Adrenal gland (tissue), 12 donors: Measurements from ENCODE around the gene CD36. TPM values are rescaled to one million over a fixed set of nuclear protein-coding genes. Genes with fewer than 3 reads are reported as not detected.

Experiments
- DNase-seq, 7 donors: peaks; one replicate each; pipeline ENCODE4 v3.0.0-alpha.2; 2019 to 2020
- H3K27ac ChIP-seq, 5 donors: fragments of 200-600 bp; sonication (generic) in 4 of 5; 1 replicate in 3 of 5; 2 replicates in 2 of 5; pipeline versions ENCODE4 v1.5.1 to v1.8.0; 2016 to 2020; ENCODE audit warnings: mild to moderate bottlenecking in 1 of 5
- H3K27me3 ChIP-seq: fragments of 200-600 bp; 2 replicates; pipeline ENCODE4 v1.8.0; 2021
- H3K36me3 ChIP-seq, 2 donors: fragments of 200-600 bp; replicated peaks in 1 of 2; 1 replicate in 1 of 2; 2 replicates in 1 of 2; pipeline versions ENCODE4 v1.5.1 to v1.8.0; 2018 to 2022
- H3K4me1 ChIP-seq, 2 donors: fragments of 200-600 bp; replicated peaks in 1 of 2; 1 replicate in 1 of 2; 2 replicates in 1 of 2; pipeline versions ENCODE4 v1.5.1 to v1.8.0; 2018 to 2021
- H3K4me3 ChIP-seq, 4 donors: fragments of 200-600 bp; sonication (generic) in 3 of 4; one replicate each; pipeline ENCODE4 v1.5.1; 2016 to 2018
- H3K9me3 ChIP-seq, 3 donors: fragments of 200-600 bp; sonication (generic) in 1 of 3; replicated peaks in 1 of 3; 1 replicate in 2 of 3; 2 replicates in 1 of 3; pipeline versions ENCODE4 v1.5.1 to v1.8.0; 2016 to 2021
- POLR2A ChIP-seq, 2 donors: fragments of 450-650 bp; IDR thresholded peaks; one replicate each; pipeline ENCODE4 v1.6.1; 2017; ENCODE audit warnings: antibody characterized with exemption in 2 of 2, mild to moderate bottlenecking in 2 of 2, moderate library complexity in 1 of 2
- WGBS, 4 donors: extraction: QIAGEN DNeasy Blood & Tissue Kit in 2 of 4; methylation state at CpG; one replicate each; pipeline versions ENCODE4 v1.1.5 to v1.1.7; 2013 to 2017; 5-methylcytosine and 5-hydroxymethylcytosine counted together
- intact Hi-C, 2 donors: fragments of 100-400 bp; cut with DNase I; formaldehyde crosslinking; loops; one replicate each; pipeline versions ENCODE4 v1.14.1 to v1.15.0; 2022 to 2023
- polyA plus RNA-seq, 3 donors: library from polyadenylated mRNA; stranded (reverse); fragments of 200-250 nt in 2 of 3; fragments of 350-450 nt in 1 of 3; fragmentation: Illumina TruSeq in 1 of 3; extraction: RNeasy Lipid Tissue Mini Kit (QIAGEN cat#74804) in 1 of 3; gene quantifications; one replicate each; pipeline ENCODE4 v1.2.3, GENCODE V29; 2013 to 2014
- total RNA-seq, 9 donors: library from RNA; depleted of rRNA in 4 of 9; stranded (reverse); fragments of >200 nt in 4 of 9; fragments of 120-200 nt in 1 of 9; fragmentation: NEBNext Ultra II Directional in 1 of 9; extraction: Animal tissue kit (Norgen Biotek cat#: 25700) in 1 of 9; gene quantifications; one replicate each; pipeline versions ENCODE4 v1.1.0 to v1.2.4, GENCODE V29; 2013 to 2023
- TF ChIP-seq, protein P1 (sequence below), 6 experiments: fragments of 450-650 bp in 4 of 6; fragments of 200-600 bp in 2 of 6; sonication (generic) in 1 of 6; IDR thresholded peaks; 1 replicate in 5 of 6; 2 replicates in 1 of 6; pipeline versions ENCODE4 v1.5.1 to v1.8.0; 2016 to 2021; ENCODE audit warnings: antibody characterized with exemption in 6 of 6, mild to moderate bottlenecking in 2 of 6, moderate library complexity in 1 of 6
- donor health status: healthy with polysubstance abuse.
- donor health status: Bipolar disorder and iron deficiency.
- donor health status: DM: yes; HTN: yes; CAD: no.
- donor health status: DM: no; HTN: no; CAD: no.
- donor health status: DM: no; HTN: no; CAD: no.
- donor health status: DM: yes; HTN: yes; CAD: no.

Gene CD36
- total and polyA plus RNA-seq, 12 donors = 7.2 to 224 (median 32.2) TPM

DNA sequence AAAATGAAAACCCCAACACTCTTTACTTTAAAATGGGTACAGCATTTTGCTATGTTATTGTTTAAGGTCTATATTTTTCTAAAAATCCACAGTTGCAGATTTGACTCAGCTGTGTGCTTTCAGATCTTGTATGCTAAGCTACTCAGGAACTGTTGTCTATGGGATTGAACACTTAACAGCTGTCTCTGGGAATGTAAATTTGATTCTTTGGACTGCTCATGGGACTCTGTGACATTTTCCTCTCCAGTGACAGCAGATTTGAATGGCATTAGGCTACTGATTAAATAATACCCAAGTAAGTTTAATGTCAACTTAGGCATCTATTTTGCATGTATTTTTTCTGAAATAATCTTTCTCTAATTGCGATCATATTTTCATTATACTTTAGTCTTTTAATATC, 1.7 kb upstream of the CD36 start:
- Histone ChIP-seq H3K9me3 (peaks cover 0 to 4% (median 0%) of the 10 kb centered on the region in 3 donors), H3K27me3 (no peaks in the 10 kb centered on the region), H3K4me3 (no peak overlapping the region), H3K4me1 (peaks cover 3 to 31% of the 10 kb centered on the region in 2 donors), H3K36me3 (no peaks in the 10 kb centered on the region), H3K27ac (no peak overlapping the region)
- DNase-seq = no peak
- intact Hi-C loops = no loop called here
- 89 to 97% (median 95%) methylated on average over 1 of the region's 1 CpG for WGBS, 4 donors
- TF ChIP-seq, protein P1, sequence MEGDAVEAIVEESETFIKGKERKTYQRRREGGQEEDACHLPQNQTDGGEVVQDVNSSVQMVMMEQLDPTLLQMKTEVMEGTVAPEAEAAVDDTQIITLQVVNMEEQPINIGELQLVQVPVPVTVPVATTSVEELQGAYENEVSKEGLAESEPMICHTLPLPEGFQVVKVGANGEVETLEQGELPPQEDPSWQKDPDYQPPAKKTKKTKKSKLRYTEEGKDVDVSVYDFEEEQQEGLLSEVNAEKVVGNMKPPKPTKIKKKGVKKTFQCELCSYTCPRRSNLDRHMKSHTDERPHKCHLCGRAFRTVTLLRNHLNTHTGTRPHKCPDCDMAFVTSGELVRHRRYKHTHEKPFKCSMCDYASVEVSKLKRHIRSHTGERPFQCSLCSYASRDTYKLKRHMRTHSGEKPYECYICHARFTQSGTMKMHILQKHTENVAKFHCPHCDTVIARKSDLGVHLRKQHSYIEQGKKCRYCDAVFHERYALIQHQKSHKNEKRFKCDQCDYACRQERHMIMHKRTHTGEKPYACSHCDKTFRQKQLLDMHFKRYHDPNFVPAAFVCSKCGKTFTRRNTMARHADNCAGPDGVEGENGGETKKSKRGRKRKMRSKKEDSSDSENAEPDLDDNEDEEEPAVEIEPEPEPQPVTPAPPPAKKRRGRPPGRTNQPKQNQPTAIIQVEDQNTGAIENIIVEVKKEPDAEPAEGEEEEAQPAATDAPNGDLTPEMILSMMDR (IDR thresholded peaks at IDR 0.05) = no peak
- TF ChIP-seq POLR2A (IDR thresholded peaks at IDR 0.05) = no peak

DNA sequence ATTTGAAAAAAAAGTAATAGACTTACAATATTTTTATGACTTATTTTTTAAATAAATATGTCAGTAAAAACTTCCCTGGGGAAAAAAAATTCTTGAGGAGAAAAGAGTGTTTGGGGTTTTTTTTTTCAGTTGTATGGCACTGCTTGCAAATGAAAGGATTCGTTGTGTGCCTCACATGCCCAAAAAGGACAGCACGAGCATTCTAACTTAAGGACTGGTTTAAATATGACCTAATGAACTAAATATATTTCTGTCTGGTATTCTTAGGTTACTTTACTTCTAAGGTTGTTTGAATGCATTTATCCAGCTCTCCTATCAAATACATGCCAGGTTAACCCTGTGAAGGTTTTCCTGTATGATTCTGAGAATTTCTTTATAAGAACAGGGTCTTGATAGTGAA, 988 bp upstream of the CD36 start:
- intact Hi-C loops = no loop called here
- Histone ChIP-seq H3K27ac (no peak overlapping the region), H3K27me3 (no peaks in the 10 kb centered on the region), H3K4me1 (peaks cover 3 to 24% of the 10 kb centered on the region in 2 donors), H3K36me3 (no peaks in the 10 kb centered on the region), H3K4me3 (no peak overlapping the region), H3K9me3 (peaks cover 0 to 4% (median 0%) of the 10 kb centered on the region in 3 donors)
- no peak for DNase-seq
- no peak for TF ChIP-seq POLR2A (IDR thresholded peaks at IDR 0.05)
- TF ChIP-seq, protein P1 (IDR thresholded peaks at IDR 0.05) = no peak
- WGBS, 4 donors = 44 to 77% (median 58%) methylated on average over 2 of the region's 2 CpGs

DNA sequence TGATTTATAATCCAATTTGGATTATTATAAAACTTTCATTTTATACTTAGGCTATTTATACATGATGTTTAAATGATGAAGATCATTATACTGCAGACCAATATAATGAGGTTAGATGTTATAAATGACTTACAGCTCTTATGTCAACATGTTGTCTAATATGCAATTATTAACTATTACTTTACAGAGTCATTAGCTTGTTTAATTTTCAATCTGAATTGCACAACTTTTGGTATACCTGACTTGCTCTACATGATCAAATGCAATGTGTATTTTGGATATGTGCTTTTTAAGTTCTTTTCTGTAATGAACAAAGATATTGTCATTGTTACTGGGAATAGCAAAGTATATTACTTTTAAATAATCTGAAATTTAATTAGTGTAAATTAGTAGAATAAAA, 569 bp downstream of the CD36 start:
- intact Hi-C loops = no loop called here
- H3K27ac ChIP-seq = no peak overlapping the region
- no peak for DNase-seq
- H3K9me3 ChIP-seq = peaks cover 0 to 4% (median 0%) of the 10 kb centered on the region in 3 donors
- H3K36me3 ChIP-seq = no peaks in the 10 kb centered on the region
- no peak for TF ChIP-seq POLR2A (IDR thresholded peaks at IDR 0.05)
- TF ChIP-seq, protein P1 (IDR thresholded peaks at IDR 0.05) = no peak
- H3K4me1 ChIP-seq = peaks cover 3 to 21% of the 10 kb centered on the region in 2 donors
- H3K27me3 ChIP-seq = no peaks in the 10 kb centered on the region
- no peak overlapping the region for H3K4me3 ChIP-seq

DNA sequence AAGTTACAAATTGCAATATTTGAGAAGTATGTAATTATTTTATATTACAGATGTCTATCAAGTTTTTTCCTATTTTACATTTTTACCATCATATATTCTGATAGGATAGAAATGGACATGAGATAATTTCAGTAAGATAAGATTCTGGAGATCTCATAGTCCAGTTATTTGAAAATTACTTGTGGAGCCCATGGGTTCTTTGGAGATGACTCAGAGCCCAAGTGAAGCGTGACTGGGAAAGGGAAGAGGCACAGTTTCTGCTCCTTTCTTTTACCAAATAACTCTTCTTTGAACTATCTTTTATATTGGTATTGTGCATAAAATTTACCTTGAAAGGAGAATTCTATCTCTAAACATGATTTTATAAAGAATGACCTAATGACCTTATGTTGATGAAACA, 2.4 kb downstream of the CD36 start:
- H3K4me3 ChIP-seq = no peak overlapping the region
- DNase-seq = no peak
- intact Hi-C loops = no loop called here

More for the DNA sequence above, 2.4 kb downstream of the CD36 start:
- peaks cover 0 to 4% (median 0%) of the 10 kb centered on the region in 3 donors for H3K9me3 ChIP-seq
- H3K4me1 ChIP-seq = peaks cover 0 to 15% of the 10 kb centered on the region in 2 donors
- H3K27ac ChIP-seq = no peak overlapping the region
- no peak for TF ChIP-seq POLR2A (IDR thresholded peaks at IDR 0.05)
- TF ChIP-seq, protein P1 (IDR thresholded peaks at IDR 0.05) = no peak
- H3K27me3 ChIP-seq = no peaks in the 10 kb centered on the region
- WGBS, 4 donors = 73 to 87% (median 77%) methylated on average over 1 of the region's 1 CpG
- no peaks in the 10 kb centered on the region for H3K36me3 ChIP-seq
